Vagina (tissue), 2 donors: ENCODE results near the gene COX7B2.

Experiments used
- POLR2A ChIP-seq, 2 donors: fragments of 450-650 bp; IDR thresholded peaks; one replicate each; pipeline ENCODE4 v1.6.1; 2017; ENCODE audit warnings: antibody characterized with exemption in 2 of 2, mild to moderate bottlenecking in 2 of 2, moderate library complexity in 2 of 2
- TF ChIP-seq, protein P1 (sequence below), 3 experiments: fragments of 450-650 bp in 2 of 3; fragments of 200-600 bp in 1 of 3; sonication (generic) in 1 of 3; IDR thresholded peaks; one replicate each; pipeline ENCODE4 v1.5.1; 2017 to 2019; ENCODE audit warnings: antibody characterized with exemption in 3 of 3, mild to moderate bottlenecking in 2 of 3, moderate library complexity in 2 of 3

DNA sequence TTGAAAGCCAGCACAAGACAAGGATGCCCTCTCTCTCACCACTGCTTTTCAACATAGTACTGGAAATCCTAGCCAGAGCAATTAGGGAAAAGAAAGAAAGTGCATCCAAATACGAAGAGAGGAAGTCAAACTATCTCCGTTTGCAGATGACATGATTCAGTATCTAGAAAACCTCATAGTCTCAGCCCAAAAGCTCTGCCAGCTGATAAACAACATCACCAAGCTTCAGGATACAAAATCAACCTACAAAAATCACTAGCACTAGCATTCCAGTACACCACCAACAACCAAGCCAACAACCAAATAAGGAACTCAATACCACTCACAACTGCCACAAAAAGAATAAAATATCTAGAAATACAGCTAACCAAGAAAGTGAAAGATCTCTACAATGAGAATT, 38.6 kb downstream of the COX7B2 start:
- TF ChIP-seq, protein P1, sequence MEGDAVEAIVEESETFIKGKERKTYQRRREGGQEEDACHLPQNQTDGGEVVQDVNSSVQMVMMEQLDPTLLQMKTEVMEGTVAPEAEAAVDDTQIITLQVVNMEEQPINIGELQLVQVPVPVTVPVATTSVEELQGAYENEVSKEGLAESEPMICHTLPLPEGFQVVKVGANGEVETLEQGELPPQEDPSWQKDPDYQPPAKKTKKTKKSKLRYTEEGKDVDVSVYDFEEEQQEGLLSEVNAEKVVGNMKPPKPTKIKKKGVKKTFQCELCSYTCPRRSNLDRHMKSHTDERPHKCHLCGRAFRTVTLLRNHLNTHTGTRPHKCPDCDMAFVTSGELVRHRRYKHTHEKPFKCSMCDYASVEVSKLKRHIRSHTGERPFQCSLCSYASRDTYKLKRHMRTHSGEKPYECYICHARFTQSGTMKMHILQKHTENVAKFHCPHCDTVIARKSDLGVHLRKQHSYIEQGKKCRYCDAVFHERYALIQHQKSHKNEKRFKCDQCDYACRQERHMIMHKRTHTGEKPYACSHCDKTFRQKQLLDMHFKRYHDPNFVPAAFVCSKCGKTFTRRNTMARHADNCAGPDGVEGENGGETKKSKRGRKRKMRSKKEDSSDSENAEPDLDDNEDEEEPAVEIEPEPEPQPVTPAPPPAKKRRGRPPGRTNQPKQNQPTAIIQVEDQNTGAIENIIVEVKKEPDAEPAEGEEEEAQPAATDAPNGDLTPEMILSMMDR (IDR thresholded peaks at IDR 0.05), result no peak
- no peak for TF ChIP-seq POLR2A (IDR thresholded peaks at IDR 0.05)
